HG03354 (cell line): ENCODE measurements around the gene CRIP2.
A peak's percentile ranks its signal among the peaks of the same experiment; 100 is the strongest.

Source experiments
- ATAC-seq: cut with Tn5 transposase; IDR thresholded peaks from one replicate; pipeline ENCODE4 v1.9.1; 2021; ENCODE audit warnings: mild to moderate bottlenecking; ENCODE audit not compliant: unreplicated experiment, poor library complexity, severe bottlenecking

The CRIP2 gene

DNA sequence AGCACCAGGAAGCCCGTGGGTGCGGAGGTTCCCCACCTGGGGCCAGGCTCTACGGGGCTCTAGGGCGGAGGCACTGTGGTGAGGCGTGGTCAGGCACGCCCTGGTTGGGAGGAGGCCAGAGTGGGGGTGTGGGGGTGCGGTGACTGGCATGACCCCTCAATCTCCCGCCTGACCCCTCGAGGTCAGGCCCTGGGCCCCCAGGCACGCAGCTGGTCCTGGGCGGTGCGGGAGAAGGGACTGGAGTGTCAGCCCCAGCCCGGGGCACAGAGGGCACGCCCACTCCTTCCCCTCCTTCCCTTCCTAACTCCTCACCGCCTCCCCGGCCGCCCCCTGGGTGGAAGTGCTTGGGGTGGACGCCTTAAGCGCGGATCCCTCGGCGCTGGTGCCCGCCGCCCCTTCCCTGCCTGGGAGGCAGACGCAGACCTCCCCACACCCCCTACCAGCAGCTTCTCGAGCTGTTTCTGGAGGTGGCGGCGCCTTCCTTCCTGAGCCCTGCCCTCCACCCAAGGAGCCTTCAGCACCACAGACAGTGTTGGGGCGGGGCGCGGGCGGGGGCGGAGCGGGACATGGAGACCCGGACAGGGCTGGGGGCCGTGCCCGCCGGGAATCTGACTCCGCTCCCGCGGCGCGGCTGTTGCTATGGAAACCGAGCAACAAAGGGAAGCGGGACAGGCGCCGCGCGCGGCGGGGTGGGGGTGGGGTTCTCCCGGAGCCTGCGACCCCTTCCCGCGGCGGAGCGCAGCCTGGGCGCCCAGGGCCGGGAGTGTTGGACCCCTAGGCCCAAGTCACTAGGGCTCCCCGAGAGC is 741 bp upstream of the CRIP2 start:
- no peak for ATAC-seq

- ATAC-seq, result no peak
Observed at GRCh38 chr14:105475269-105476096, 862 bp downstream of the CRIP2 start.

GRCh38 chr14:105476097-105476830 is 1.6 kb downstream of the CRIP2 start:
- ATAC-seq, result no peak

- no peak for ATAC-seq
Observed at GRCh38 chr14:105476831-105477659, 2.4 kb downstream of the CRIP2 start.

DNA sequence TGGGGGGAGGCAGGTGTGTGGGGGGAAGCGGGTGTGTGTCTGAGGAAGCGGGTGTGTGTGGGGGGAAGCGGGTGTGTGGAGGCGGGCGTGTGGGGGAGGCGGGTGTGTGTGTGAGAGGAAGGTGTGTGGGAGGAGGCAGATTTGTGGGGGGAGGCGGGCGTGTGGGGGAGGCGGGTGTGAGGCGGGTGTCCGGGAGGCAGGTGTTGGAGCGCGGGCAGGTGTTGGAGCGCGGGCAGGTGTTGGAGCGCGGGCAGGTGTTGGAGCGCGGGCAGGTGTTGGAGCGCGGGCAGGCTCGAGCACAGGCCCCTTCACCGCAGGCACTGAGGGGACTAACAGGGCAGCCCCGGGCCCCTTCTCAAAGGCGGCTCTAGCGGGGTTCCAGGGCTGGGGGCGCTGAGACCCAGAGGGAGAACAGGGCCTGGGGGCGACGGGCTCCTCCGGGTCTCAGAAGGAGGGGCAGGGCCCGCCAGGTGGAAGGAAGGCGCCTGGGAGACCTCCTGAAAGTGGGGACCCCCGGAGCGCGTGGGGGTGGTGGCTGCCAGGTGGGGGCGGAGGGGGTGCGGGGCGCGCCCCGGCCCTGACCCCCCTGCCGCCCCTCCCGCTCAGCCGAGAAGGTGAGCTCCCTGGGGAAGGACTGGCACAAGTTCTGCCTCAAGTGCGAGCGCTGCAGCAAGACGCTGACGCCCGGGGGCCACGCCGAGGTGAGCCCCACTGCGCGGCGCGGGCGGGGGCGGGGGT is 3.2 kb downstream of the CRIP2 start:
- ATAC-seq, result no peak

DNA sequence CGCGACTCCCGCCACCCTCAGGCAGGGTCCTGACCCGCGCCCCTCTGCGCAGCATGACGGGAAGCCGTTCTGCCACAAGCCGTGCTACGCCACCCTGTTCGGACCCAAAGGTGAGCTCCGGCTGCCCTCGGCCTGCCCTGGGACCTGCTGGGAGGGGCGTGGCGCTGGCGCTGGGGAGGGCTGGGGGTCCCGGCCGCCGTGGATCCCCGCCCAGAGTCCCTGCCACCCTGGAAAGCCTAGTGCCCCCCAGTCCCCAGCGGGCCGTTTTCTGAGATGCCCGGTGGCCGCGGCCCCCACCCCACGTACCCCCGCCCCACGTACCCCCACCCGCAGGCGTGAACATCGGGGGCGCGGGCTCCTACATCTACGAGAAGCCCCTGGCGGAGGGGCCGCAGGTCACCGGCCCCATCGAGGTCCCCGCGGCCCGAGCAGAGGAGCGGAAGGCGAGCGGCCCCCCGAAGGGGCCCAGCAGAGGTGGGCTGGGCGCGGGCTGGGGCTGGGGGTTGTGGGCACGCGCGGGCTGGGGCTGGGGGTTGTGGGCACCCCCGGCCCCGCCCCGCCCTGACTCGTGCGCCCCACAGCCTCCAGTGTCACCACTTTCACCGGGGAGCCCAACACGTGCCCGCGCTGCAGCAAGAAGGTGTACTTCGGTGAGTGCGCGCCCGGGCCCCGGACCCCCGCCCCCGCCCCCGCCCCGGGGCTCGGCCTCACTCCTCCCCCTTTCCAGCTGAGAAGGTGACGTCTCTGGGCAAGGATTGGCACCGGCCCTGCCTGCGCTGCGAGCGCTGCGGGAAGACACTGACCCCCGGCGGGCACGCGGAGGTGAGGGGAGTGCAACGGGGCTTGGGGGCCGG is 4.0 kb downstream of the CRIP2 start:
- no peak for ATAC-seq

DNA sequence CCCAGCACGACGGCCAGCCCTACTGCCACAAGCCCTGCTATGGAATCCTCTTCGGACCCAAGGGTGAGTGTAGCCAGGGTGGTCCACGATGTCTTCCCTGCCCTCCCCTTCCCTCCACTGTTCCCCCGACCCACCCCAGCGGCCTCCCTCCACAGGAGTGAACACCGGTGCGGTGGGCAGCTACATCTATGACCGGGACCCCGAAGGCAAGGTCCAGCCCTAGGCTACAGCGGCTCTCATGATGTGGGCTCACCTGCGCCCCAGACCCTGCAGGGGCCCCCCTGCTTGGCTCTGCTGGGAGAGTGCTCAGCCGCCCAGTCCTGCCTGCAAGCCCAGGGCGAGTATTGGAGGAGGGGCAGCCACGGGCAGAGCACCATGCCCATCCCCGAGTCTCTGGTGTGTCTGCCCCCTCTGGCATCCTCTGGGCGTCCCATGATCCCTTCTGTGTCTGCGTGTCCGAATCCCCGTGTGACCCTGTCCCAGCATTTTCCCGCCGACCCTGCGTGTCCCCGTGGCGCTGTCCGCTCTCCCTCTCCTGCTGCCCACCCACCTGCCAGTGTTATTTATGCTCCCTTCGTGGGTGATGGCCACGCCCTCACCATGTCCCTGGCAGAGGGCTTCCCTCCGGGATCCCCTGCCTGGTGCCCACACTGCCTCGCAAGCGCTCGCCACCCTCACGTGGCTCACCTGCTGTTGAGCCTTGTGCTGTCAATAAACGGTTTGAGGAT is 5.0 kb downstream of the CRIP2 start:
- no peak for ATAC-seq

- ATAC-seq, result no peak
Observed at GRCh38 chr14:105480199-105480746, 5.7 kb downstream of the CRIP2 start.

GRCh38 chr14:105480807-105481801 is 6.5 kb downstream of the CRIP2 start:
- ATAC-seq, result no peak

DNA sequence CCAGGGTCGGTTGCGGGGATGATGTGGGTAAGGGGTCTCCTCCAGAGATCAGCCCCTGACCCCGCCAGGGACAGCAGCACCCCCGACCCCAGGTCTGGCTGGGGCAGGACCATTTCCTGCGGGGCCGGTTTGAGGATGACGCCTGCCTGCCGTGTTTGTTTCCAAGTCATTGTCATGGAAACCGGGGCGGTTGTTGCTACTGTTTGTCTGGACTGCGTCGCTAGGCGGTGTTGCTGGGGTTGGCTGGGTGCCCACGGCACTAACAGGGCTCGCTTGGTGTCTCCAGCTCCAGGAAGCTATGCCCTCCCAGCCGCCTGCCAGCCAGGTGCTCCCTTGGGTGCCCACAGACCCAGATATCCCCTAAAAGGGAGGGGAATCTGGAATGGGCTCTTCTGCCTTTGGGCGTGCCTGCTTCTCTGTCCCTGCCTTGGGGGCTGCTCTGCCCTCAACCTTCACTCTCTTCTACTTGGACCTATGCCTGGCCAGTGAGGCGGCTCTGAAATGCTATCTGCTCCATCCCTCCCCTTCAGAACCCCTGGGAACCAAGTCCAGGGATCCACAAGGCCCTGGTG is 7.4 kb downstream of the CRIP2 start:
- ATAC-seq, result peak; percentile 71

- no peak for ATAC-seq
Observed at GRCh38 chr14:105482486-105483110, 8.0 kb downstream of the CRIP2 start.

- no peak for ATAC-seq
Observed at GRCh38 chr14:105483300-105484068, 8.9 kb downstream of the CRIP2 start.

GRCh38 chr14:105484069-105484996 is 9.7 kb downstream of the CRIP2 start:
- ATAC-seq, result no peak
